MM.1S (cell line): ENCODE data around the gene RAD21L1.

ENCODE experiments used
- DNase-seq: peaks from one replicate; pipeline ENCODE4 v3.0.0-alpha.2; 2015
- H2AFZ ChIP-seq: fragments of 300-600 bp; sonication (generic); 2 replicates; pipeline ENCODE4 v1.6.0; 2016; ENCODE audit warnings: antibody characterized with exemption, low read length
- H3F3A ChIP-seq: fragments of 300-600 bp; sonication (generic); 2 replicates; pipeline ENCODE4 v1.6.1; 2016; ENCODE audit warnings: mild to moderate bottlenecking, antibody characterized with exemption, low read length, moderate library complexity, mixed read lengths; ENCODE audit not compliant: insufficient read depth
- H3K27ac ChIP-seq: fragments of 300-600 bp; sonication (generic); 2 replicates; pipeline ENCODE4 v1.5.1; 2016; ENCODE audit warnings: mild to moderate bottlenecking, low read length
- H3K27me3 ChIP-seq: fragments of 300-600 bp; sonication (generic); replicated peaks from 2 replicates; pipeline ENCODE4 v1.6.0; 2016; ENCODE audit warnings: low read length; ENCODE audit not compliant: insufficient read depth
- H3K36me3 ChIP-seq: fragments of 300-600 bp; sonication (generic); replicated peaks from 2 replicates; pipeline ENCODE4 v1.6.1; 2016; ENCODE audit warnings: mild to moderate bottlenecking, low read length, mixed read lengths; ENCODE audit not compliant: insufficient read depth
- H3K4me1 ChIP-seq: fragments of 300-600 bp; sonication (generic); 2 replicates; pipeline ENCODE4 v1.6.1; 2016; ENCODE audit warnings: low read length, mixed read lengths
- H3K4me2 ChIP-seq: fragments of 300-600 bp; sonication (generic); 2 replicates; pipeline ENCODE4 v1.6.0; 2016; ENCODE audit warnings: low read depth, low read length
- H3K4me3 ChIP-seq: fragments of 300-600 bp; sonication (generic); 2 replicates; pipeline ENCODE4 v1.5.1; 2016; ENCODE audit warnings: low read length, mixed read lengths
- H3K79me2 ChIP-seq: fragments of 300-600 bp; sonication (generic); 2 replicates; pipeline ENCODE4 v1.6.1; 2016; ENCODE audit warnings: mixed run types, low read length, mixed read lengths
- H3K9ac ChIP-seq: fragments of 300-600 bp; sonication (generic); 2 replicates; pipeline ENCODE4 v1.6.1; 2016; ENCODE audit warnings: low read length, mixed read lengths
- H3K9me2 ChIP-seq: fragments of 300-600 bp; sonication (generic); replicated peaks from 2 replicates; pipeline ENCODE4 v1.6.1; 2016; ENCODE audit warnings: mild to moderate bottlenecking, low read length, mixed read lengths; ENCODE audit not compliant: insufficient read depth
- H3K9me3 ChIP-seq: fragments of 300-600 bp; sonication (generic); replicated peaks from 2 replicates; pipeline ENCODE4 v1.6.1; 2016; ENCODE audit warnings: mild to moderate bottlenecking, low read length, mixed read lengths; ENCODE audit not compliant: insufficient read depth
- H4K20me1 ChIP-seq: fragments of 300-600 bp; sonication (generic); 2 replicates; pipeline ENCODE4 v1.6.1; 2016; ENCODE audit warnings: mild to moderate bottlenecking, low read length, moderate library complexity, mixed read lengths; ENCODE audit not compliant: insufficient read depth
- CTCF ChIP-seq: fragments of 300-600 bp; sonication (generic); IDR thresholded peaks from 2 replicates; pipeline ENCODE4 v1.5.1; 2016; ENCODE audit warnings: antibody characterized with exemption, low read length, mixed read lengths
- EZH2 ChIP-seq: fragments of 300-600 bp; sonication (generic); optimal IDR thresholded peaks from 2 replicates; pipeline ENCODE3; 2017; ENCODE audit warnings: low read depth, mild to moderate bottlenecking, antibody characterized with exemption, low read length, mixed read lengths
- EZH2phosphoT487 ChIP-seq: fragments of 300-600 bp; sonication (generic); IDR thresholded peaks from 2 replicates; pipeline ENCODE4 v1.6.1; 2018; ENCODE audit warnings: antibody characterized with exemption, low read length

Gene RAD21L1

GRCh38 chr20:1287306-1287705 lies 61.5 kb downstream of the RAD21L1 start:
- Histone ChIP-seq H3K4me1 (peaks cover 13% of the 10 kb centered on the region), H3K4me2 (peak overlapping the region; percentile 51), H3K9ac (no peak overlapping the region), H3K9me2 (no peaks in the 10 kb centered on the region), H4K20me1 (no peaks in the 10 kb centered on the region), H3K27ac (no peak overlapping the region), H3K27me3 (no peaks in the 10 kb centered on the region), H3F3A (no peaks in the 10 kb centered on the region), H3K79me2 (no peaks in the 10 kb centered on the region), H3K36me3 (no peaks in the 10 kb centered on the region), H3K9me3 (no peaks in the 10 kb centered on the region), H3K4me3 (no peak overlapping the region), H2AFZ (peak overlapping the region; percentile 3; the same call in 1 of the 2 replicates)
- peak; percentile 79 for DNase-seq
- TF ChIP-seq EZH2, result no peak
- TF ChIP-seq CTCF, result no peak
- TF ChIP-seq EZH2phosphoT487, result no peak

GRCh38 chr20:1287787-1288569 lies 62.1 kb downstream of the RAD21L1 start:
- no peak for DNase-seq
- H3K4me3 ChIP-seq, result no peak overlapping the region
- no peaks in the 10 kb centered on the region for H3K36me3 ChIP-seq
- no peaks in the 10 kb centered on the region for H3K9me3 ChIP-seq
- TF ChIP-seq EZH2 (no peak), EZH2phosphoT487 (no peak), CTCF (no peak)
- H3K27ac ChIP-seq, result no peak overlapping the region
- H4K20me1 ChIP-seq, result no peaks in the 10 kb centered on the region
- no peaks in the 10 kb centered on the region for H3F3A ChIP-seq
- peaks cover 13% of the 10 kb centered on the region for H3K4me1 ChIP-seq
- peak overlapping the region; percentile 51 for H3K4me2 ChIP-seq
- no peaks in the 10 kb centered on the region for H3K9me2 ChIP-seq
- H3K79me2 ChIP-seq, result no peaks in the 10 kb centered on the region
- no peak overlapping the region for H3K9ac ChIP-seq
- no peak overlapping the region for H2AFZ ChIP-seq
- H3K27me3 ChIP-seq, result no peaks in the 10 kb centered on the region

DNA sequence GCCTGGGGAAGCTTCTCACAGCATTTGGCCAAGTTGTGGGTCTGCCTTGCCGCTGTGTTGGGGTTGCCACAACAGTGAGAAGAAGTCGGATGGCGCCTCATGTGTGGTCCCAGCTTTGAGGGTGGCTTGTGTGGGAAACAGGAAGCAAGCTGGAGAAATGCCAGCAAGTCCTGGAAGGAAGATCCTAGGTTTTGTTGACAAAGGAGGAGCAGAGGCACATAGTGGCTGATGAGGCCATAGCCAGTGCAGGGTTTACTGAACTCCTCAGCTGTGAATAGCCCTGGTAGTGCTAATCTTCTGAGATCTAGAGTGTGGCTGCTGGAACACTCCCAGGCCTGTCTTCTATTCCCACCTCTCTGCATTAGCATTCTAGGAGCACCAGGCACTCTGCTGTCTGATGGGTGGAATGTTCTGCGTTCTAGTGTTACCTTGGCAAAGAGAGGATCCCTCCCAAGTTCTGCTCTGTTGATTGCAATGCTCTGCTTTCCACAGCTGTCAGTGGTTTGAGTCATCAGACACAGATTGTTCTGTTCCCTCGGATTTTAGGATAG lies 65.4 kb downstream of the RAD21L1 start:
- Histone ChIP-seq H3K27me3 (no peaks in the 10 kb centered on the region), H3K9me2 (no peaks in the 10 kb centered on the region), H3K79me2 (no peaks in the 10 kb centered on the region), H3K4me2 (no peak overlapping the region), H3K4me3 (no peak overlapping the region), H4K20me1 (no peaks in the 10 kb centered on the region), H3K9ac (no peak overlapping the region), H3F3A (no peaks in the 10 kb centered on the region), H3K9me3 (no peaks in the 10 kb centered on the region), H3K27ac (no peak overlapping the region), H3K4me1 (peaks cover 13% of the 10 kb centered on the region), H3K36me3 (no peaks in the 10 kb centered on the region), H2AFZ (no peak overlapping the region)
- DNase-seq, result no peak
- TF ChIP-seq CTCF (no peak), EZH2phosphoT487 (no peak), EZH2 (no peak)
